Upper lobe of left lung (tissue), 6 donors: ENCODE results near the gene DNAJC3. TPM values are rescaled to one million over a fixed set of nuclear protein-coding genes. Genes with fewer than 3 reads are reported as not detected.

Source experiments
- ATAC-seq, 2 donors: fragments of 200-7000 bp; cut with Tn5 transposase; one replicate each; pipeline ENCODE4 v1.9.1; 2022; ENCODE audit warnings: mild to moderate bottlenecking in 2 of 2, moderate library complexity in 2 of 2; ENCODE audit not compliant: low FRiP score in 2 of 2
- DNase-seq, 2 donors: peaks; one replicate each; pipeline ENCODE4 v3.0.0-alpha.2; 2019 to 2020
- H3K27ac ChIP-seq, 4 donors: fragments of 200-600 bp; sonication (generic); one replicate each; pipeline ENCODE4 v1.5.1; 2016 to 2019
- H3K27me3 ChIP-seq, 4 donors: fragments of 200-600 bp; sonication (generic); one replicate each; pipeline ENCODE4 v1.5.1; 2017 to 2019
- H3K36me3 ChIP-seq, 4 donors: fragments of 200-600 bp; sonication (generic); one replicate each; pipeline ENCODE4 v1.5.1; 2016 to 2019
- H3K4me1 ChIP-seq, 4 donors: fragments of 200-600 bp; sonication (generic); one replicate each; pipeline ENCODE4 v1.5.1; 2018 to 2019
- H3K4me3 ChIP-seq, 4 donors: fragments of 200-600 bp; sonication (generic); one replicate each; pipeline ENCODE4 v1.5.1; 2017 to 2019; ENCODE audit warnings: mild to moderate bottlenecking in 2 of 4, moderate library complexity in 1 of 4
- H3K9me3 ChIP-seq, 4 donors: fragments of 200-600 bp; sonication (generic); one replicate each; pipeline ENCODE4 v1.5.1; 2018 to 2019
- CTCF ChIP-seq, 6 experiments: fragments of 450-650 bp in 4 of 6; fragments of 200-600 bp in 2 of 6; sonication (generic) in 2 of 6; IDR thresholded peaks; one replicate each; pipeline ENCODE4 v1.5.1; 2016 to 2019; ENCODE audit warnings: antibody characterized with exemption in 6 of 6
- EP300 ChIP-seq, 4 donors: sonication (generic); formaldehyde crosslinking; IDR thresholded peaks; one replicate each; pipeline ENCODE4 v1.5.1; 2017; ENCODE audit warnings: antibody characterized with exemption in 4 of 4, control low read depth in 2 of 4
- POLR2A ChIP-seq, 4 donors: fragments of 450-650 bp; IDR thresholded peaks; one replicate each; pipeline ENCODE4 v1.5.1; 2016 to 2017; ENCODE audit warnings: antibody characterized with exemption in 4 of 4, mild to moderate bottlenecking in 2 of 4
- POLR2AphosphoS5 ChIP-seq, 2 donors: sonication (generic); formaldehyde crosslinking; IDR thresholded peaks; one replicate each; pipeline ENCODE4 v1.5.1; 2017; ENCODE audit warnings: antibody characterized with exemption in 2 of 2
- WGBS, 2 donors: methylation state at CpG; one replicate each; pipeline ENCODE4 v1.1.5; 2017 to 2018; 5-methylcytosine and 5-hydroxymethylcytosine counted together
- total RNA-seq, 6 donors: library from RNA; depleted of rRNA in 4 of 6; stranded (reverse); fragments of >200 nt in 4 of 6; gene quantifications; one replicate each; pipeline versions ENCODE4 v1.1.0 to v1.2.1, GENCODE V29; 2016 to 2021
- donor health status: DM: no; HTN: no; CAD: no; lungs with moderate emphysema.
- donor health status: DM: no; HTN: yes; CAD: no; lungs with severe emphysema.

Gene DNAJC3
- 10 to 100 TPM; 27.2 to 86.2 (median 53.3) TPM for total RNA-seq

GRCh38 chr13:95676762-95677563 is at the start of gene DNAJC3:
TSS of gene DNAJC3 (plus strand) at chr13:95677139. CDS start at chr13:95677256, 117 bp downstream.
- H3K27ac ChIP-seq, result peak within 1 kb of the TSS; percentile 95 to 99 (median 98)
- peak; percentile 99 for ATAC-seq
- 0% methylated on average over 17 to 59 of the region's 90 CpGs for WGBS, 2 donors

GRCh38 chr13:95627590-95627989 is 49.3 kb upstream of the DNAJC3 start:
- no peak for ATAC-seq
- no peaks in the 10 kb centered on the region for H3K9me3 ChIP-seq
- no peak for DNase-seq
- no peak overlapping the region for H3K4me3 ChIP-seq
- TF ChIP-seq EP300 (IDR thresholded peaks at IDR 0.05) (no peak), POLR2A (IDR thresholded peaks at IDR 0.05) (no peak), CTCF (IDR thresholded peaks at IDR 0.05) (no peak), POLR2AphosphoS5 (IDR thresholded peaks at IDR 0.05) (no peak)
- no peak overlapping the region for H3K27ac ChIP-seq
- no peaks in the 10 kb centered on the region for H3K4me1 ChIP-seq
- no peaks in the 10 kb centered on the region for H3K27me3 ChIP-seq
- 97 to 100% methylated on average over 1 of the region's 1 CpG for WGBS, 2 donors
- H3K36me3 ChIP-seq, result no peaks in the 10 kb centered on the region

More at GRCh38 chr13:95676762-95677563, at the start of gene DNAJC3:
- H3K36me3 ChIP-seq, result no peaks in the 10 kb centered on the region
- peaks cover 26 to 51% (median 32%) of the 10 kb centered on the region in 4 donors for H3K4me1 ChIP-seq
- peaks cover 0 to 2% (median under 1%) of the 10 kb centered on the region in 4 donors for H3K9me3 ChIP-seq
- TF ChIP-seq EP300 (IDR thresholded peaks at IDR 0.05) (peak in 1 of 4 donors; percentile 8), POLR2A (IDR thresholded peaks at IDR 0.05) (peak; percentile 45 to 99 (median 98)), POLR2AphosphoS5 (IDR thresholded peaks at IDR 0.05) (peak; percentile 92 to 98), CTCF (IDR thresholded peaks at IDR 0.05) (peak in 1 of 6 experiments; percentile 7)
- peak within 1 kb of the TSS; percentile 93 to 97 (median 94) for H3K4me3 ChIP-seq
- peak; percentile 99 to 100 for DNase-seq
- H3K27me3 ChIP-seq, result no peaks in the 10 kb centered on the region

- no peak for ATAC-seq
- H3K4me3 ChIP-seq, result no peak overlapping the region
- no peak overlapping the region for H3K27ac ChIP-seq
- no peaks in the 10 kb centered on the region for H3K4me1 ChIP-seq
- no peaks in the 10 kb centered on the region for H3K9me3 ChIP-seq
- no peaks in the 10 kb centered on the region for H3K36me3 ChIP-seq
- 85 to 89% methylated on average over 1 of the region's 1 CpG for WGBS, 2 donors
- H3K27me3 ChIP-seq, result no peaks in the 10 kb centered on the region
- TF ChIP-seq POLR2AphosphoS5 (IDR thresholded peaks at IDR 0.05) (no peak), EP300 (IDR thresholded peaks at IDR 0.05) (no peak), POLR2A (IDR thresholded peaks at IDR 0.05) (no peak), CTCF (IDR thresholded peaks at IDR 0.05) (no peak)
- no peak for DNase-seq
These were observed 48.5 kb upstream of the DNAJC3 start for GRCh38 chr13:95628488-95628887.

GRCh38 chr13:95629071-95629470 is 47.9 kb upstream of the DNAJC3 start:
- Histone ChIP-seq H3K27ac (no peak overlapping the region), H3K4me3 (no peak overlapping the region), H3K27me3 (no peaks in the 10 kb centered on the region), H3K9me3 (no peaks in the 10 kb centered on the region), H3K36me3 (no peaks in the 10 kb centered on the region), H3K4me1 (no peaks in the 10 kb centered on the region)
- DNase-seq (no peak), ATAC-seq (peak in 1 of 2 donors; percentile 41)
- WGBS, 2 donors, result 77 to 82% methylated on average over 4 of the region's 4 CpGs
- TF ChIP-seq CTCF (IDR thresholded peaks at IDR 0.05) (no peak), POLR2AphosphoS5 (IDR thresholded peaks at IDR 0.05) (no peak), EP300 (IDR thresholded peaks at IDR 0.05) (no peak)
